NCI-H460 (cell line): ENCODE measurements around the gene UBL4A. TPM values are rescaled to one million over a fixed set of nuclear protein-coding genes. Genes with fewer than 3 reads are reported as not detected.

Source experiments
- DNase-seq: peaks from one replicate; pipeline ENCODE4 v3.0.0-alpha.2; 2016; ENCODE audit warnings: low read depth; ENCODE audit errors: extremely low read depth
- total RNA-seq: library from RNA; depleted of rRNA; stranded (reverse); fragments of >200 nt; shearing (Covaris generic); gene quantifications from 2 replicates; pipeline ENCODE4 v1.2.3, GENCODE V29; 2014

Gene UBL4A
- total RNA-seq, 1 experiment from 2014 or later = 93.2 TPM

DNA sequence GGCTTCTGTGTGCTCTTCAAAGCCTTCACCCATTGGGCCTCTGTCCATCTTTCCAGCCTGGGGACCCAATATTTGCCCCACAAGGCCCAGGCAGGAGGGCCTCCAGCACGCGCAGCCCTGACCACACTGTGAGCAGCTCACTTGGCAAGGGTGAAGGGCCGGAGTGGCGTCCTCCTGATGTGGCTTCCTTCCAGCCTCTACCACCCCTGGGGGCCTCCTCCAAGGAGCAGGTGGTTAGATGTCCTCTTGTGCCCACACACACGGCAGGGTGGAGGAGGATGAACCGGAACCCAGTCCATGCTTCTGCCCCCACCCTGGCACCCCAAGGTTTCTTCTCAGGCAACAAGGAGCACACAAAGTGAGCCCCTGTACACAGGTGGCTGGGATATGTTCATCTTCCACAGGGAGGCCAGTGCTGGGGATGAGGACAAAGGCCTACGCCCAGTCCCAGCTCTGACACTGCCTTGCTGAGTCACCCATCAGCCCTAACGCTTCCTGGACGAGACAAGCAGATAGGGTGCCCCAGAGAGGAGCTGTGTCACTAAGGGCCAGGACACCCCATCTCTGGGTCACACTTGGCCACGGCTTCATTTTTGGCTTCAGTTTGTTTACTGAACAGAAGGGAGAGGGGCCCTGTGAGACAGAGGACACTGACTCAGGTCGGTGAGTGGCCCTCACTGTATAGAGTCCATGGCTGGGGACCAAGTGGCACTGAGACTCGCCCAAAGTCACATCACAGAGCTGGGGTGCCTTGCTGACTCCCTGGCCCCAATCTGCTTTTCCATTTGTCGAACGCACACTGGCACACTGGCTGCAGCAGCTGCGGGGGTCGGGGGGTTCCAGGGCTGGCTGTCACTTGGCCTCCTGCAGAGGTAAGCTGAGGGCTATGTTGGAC is 1.9 kb downstream of the UBL4A start:
- peak; percentile 67 for DNase-seq

DNA sequence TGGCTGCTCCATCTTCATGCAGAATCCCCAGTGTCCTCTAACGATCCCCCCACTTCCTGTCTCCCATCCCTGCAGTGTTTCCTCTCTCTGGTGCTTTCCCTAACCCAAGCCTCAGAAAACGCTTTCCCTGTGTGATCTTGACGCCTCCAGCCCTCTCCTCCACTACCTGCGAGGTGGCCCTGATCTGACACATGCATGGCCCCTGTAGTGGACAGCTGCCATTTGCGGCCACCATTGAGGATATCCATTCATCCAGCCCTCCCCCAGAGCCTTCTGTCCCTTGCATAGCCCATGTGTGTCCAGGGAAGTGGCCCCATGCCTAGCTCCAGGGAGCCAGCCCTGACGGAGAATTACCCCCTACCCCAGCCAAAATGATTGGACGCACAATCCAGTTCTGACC is 3.1 kb downstream of the UBL4A start:
- DNase-seq = no peak

DNA sequence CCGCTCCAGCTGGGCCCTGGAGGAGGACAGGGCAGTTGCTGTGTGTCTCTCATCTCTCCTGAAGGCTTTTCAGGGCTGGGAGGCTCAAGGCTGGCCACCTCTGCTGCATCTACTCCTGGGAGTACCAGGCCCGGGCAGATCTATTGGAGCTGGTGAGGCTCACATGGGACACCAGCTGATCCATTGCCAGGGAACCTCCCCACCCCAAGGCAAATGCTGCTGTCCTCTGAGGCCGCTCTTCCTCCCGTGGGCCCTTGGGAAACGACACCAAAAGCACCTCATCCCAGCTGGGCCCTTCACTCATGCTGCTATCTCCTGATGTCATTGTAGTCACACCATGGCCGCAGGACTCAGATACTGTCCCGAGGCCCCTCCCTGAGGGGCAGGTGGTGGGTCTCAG is 3.6 kb downstream of the UBL4A start:
- no peak for DNase-seq

DNA sequence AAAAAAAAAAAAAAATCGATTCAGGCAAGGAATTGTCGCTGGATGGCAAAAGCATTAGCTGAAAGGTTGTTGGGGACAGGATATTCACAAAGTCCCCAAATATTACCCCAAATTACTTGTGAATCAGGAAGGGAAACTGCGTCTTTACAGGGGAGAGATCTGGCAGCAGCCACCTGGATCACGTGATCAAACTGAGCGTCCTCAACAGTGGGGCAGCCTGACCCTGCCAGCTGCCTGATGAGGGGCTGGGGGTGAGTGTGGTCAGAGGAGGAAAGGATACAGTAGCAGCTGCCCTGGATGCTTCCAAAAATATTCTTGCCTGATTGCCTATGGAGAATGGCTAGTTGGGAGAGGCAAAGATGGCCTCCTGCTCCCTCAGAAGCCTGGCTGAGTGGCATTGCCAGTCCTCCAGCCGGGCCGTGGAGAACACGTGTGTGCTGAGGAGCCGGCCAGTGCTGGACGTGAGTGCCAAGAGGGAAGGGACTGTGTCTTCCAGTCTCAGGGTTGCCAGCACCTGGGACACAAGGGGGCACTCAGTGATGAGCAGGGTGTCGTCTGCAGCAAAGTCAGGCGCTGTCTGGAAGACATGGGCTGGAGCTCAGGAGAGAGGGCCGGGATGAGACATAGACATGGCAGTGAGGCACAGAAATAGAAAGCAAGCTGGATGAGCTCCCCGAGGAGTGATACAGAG is 4.4 kb downstream of the UBL4A start:
- DNase-seq = no peak

DNA sequence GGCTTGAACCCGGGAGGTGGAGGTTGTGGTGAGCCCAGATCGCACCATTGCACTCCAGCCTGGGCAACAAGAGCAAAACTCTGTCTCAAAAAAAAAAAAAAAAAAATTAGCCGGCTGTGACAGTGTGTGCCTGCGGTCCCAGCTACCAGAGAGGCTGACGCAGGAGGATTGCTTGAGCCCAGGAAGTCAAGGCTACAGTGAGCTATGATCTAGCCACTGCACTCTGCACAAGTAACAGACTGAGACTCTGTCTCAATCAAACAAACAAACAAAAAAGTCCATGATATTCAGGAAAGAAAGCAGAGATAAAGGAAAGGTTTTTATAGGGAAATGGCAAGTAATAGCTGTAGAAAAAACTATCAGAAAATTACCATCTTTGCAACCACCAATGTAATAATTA is 5.2 kb downstream of the UBL4A start:
- no peak for DNase-seq

DNA sequence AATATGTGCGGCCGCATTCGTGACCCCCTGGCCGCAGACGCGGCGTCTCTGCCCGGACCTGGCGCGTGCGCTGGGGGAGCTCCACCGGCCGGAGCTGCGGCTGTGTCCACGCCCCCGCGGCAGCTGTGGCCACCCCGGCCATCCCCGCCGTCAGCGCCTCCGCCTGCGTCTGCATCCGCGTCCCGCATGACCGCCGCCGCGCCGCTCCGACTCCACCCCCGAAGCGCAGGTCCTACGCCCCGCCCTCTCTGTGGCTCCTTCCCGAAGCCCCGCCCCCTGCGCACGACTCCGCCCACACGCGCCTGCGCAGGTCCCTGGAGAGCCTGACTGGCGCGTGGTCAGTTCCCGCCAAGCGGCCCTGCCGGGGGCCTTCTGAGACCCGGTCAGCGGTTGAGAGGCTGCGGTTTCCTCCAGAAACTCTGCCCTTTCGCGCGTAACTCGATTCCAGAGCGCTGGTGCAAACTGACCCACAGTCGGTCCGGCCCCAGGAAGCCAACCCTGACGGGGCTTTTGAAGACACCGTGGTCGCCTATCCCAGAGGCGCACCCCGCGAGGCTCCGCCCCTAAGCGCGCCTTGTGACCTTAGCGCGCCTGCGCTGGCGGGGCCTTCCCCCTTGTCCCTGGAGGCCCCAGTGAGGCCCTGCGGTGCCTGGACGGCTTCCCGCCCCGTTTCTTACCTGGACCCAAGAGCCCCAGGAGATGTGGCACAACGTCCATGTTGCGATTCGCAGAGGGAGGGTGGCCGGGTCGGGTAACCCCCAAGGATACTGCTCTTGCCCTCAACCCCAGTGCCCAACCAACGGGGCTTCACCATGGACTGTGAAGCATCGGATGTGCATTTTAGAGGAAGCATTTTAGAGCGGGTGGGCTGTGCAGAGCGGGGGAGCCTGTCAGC is 7.4 kb downstream of the UBL4A start, which contains the start of gene LAGE3:
Gene LAGE3 (minus strand): TSS at position 554 of the 895 bp plus-strand sequence. CDS start 366 bp downstream, at position 188.
- peak; percentile 89 for DNase-seq

DNA sequence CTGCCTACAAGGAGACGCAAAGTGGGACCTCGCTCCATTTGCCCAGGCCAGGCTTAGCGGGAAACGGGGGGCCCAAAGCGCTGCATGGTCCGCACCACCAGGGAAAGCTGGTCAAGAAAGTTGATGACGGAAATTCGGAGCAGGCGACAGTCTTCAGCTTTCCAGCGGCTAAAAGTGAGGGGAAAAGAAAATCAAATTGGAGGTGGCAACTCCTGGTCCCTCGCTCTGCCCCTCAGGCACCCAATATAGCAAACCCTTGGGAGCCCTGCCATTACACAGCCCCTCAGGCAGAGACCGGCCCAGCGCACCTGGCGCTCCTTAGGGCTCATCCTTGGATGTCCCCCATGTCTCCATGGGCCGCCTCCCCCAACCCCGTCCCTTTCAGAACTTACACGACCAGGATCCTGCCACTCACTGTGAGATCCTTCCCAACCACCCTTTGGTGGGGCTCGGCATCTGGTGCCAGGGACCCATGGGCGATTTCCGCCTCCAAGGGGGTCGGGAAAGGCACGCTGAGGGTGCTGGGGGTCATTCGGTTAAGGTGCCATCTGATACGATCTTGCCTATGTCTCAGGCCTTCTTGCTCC is 8.4 kb downstream of the UBL4A start:
- no peak for DNase-seq

DNA sequence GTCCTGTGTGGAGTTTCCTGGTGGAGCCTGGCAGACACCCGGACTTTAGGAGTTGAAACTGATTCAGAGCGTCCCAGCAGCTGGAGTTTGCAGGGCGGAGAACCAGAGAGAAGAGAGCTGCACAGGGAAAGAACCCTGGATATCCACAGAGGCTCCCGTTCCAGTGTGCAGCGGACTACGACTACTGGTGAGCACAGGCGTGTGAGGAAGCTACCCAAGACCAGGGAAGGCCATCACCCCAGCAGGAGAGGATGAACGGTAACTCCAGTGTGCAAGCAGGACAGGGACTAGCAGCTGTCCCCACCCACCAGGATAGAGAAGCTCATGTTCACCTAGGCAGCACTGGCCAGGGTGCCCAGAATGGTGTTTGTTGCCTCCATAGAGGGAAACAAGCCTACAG is 9.6 kb downstream of the UBL4A start:
- DNase-seq = no peak

DNA sequence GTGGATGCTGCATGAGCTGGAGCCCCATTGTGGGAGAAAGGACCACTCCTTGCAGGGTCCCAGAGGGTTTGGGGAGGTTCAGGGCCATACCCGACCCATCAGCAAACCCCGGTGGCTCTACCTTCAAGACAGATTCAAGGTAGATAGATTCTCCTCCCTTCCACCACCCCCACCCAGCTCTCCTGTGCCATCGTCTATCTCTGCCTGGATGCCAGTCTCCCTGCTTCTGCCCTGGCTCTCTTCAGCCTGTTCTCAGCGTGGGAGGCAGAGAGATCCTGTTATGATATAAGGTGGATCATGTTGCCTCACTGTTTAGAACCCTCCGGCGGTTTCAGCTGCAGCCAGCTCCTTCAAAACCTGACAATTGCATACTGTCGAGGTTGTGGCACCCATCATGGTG is 12.7 kb downstream of the UBL4A start:
- no peak for DNase-seq

DNA sequence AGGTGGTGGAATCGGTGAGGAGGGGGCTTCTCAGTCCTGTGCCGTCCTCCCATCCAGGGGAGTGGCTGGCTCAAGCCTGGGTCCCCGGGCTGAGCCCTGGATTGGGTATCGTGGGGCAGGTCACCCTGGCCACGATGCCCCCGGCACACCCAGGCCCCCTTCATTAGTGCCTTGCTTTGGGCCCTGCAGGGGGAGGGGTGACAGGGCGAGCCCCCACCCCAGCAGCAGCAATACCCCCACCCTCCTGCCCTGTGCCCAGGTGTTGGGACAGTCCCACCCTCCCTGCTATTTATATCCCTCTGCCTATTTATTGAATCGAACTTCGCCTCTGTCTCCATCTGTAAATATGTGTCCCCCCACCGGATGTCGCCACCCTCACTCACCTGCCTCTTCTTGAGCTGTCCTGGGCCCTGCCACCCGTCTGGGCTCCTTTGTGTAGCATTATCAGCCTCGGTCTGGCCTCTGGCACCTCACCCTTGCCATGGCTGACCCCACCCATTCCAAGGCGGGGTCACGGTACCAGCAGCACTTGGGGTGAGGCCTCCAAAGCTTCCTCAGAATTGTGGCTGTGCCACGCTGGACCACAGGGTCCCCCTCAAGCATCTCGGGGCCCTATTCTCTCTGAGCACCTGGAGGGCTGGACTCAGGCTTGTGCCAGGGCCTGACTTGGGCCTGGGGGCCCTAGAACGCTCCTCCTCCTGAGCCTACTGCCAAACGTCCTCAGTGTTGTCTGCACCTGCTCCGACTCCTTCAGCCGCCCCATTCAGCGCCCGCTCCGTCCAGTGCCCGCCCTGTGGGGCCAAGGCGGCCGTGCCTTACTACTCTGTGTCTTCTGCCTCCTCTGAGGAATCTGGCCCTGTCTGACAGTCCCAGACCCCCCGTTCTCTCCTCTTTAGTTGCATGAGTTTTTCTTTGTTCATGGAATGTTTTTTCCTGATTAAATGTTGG is 13.5 kb downstream of the UBL4A start:
- DNase-seq = no peak

DNA sequence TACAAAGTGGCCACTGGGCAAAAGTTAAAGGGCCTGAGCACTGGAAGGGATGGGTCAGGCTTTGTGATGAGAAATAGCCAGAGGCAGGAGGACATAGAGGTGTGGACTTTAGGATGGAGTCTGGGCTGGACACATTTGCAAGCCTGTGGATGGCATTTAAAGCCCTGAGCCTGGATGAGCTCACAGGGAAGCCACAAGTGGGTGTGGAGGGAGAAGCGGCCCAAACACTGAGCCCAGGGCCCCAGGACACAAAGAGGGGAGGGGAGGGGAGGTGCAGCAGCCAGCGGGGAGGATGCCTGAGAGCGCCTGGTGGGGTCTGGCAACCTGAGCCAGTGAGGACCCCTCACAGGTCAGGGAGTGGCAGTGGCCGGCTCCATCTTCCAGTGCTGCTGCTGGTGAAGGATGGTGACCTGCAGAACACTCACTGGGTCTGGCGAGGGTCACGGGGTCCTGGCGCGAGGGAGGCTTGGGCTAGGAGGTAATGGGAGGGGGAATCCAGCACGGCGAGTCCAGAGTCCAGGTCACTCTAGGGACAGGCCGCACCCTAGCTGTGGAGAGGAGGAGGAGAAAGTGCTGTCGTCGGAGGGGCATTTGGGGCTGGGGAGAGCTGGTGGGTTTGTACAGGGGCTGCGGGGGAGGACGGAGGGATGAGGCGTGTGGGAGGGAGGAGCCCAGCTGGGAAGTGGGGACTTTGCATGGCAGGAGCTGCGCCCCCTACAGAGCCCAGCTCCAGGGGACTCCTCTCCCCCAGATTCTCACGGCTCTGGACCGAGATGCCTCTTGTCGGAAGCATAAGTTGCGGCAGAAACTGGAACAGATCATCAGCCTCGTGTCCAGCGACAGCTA is 14.4 kb downstream of the UBL4A start:
- DNase-seq = no peak

DNA sequence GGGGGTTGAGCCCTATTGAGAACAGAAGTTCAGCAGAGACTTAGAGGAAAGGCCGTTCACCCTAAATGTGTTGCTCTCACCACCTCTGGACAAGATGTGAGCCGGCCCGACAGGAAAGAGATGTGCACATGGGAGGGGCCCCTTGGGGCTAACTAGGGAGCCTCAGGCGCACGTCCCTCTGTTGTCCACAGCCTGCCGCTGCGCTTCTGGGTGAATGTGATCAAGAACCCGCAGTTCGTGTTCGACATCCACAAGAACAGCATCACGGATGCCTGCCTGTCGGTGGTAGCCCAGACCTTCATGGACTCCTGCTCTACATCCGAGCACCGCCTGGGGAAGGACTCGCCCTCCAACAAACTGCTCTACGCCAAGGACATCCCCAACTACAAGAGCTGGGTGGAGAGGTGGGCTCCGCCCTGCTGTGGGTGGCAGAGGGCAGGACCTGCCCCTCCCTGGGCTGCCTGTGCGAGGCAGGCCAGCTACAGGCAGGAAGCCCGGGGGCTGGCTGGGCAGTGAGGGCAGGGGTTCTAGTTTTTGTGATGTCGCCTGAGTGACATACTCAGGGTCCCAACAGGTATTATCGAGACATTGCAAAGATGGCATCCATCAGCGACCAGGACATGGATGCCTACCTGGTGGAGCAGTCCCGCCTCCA is 15.4 kb downstream of the UBL4A start:
- DNase-seq = no peak

DNA sequence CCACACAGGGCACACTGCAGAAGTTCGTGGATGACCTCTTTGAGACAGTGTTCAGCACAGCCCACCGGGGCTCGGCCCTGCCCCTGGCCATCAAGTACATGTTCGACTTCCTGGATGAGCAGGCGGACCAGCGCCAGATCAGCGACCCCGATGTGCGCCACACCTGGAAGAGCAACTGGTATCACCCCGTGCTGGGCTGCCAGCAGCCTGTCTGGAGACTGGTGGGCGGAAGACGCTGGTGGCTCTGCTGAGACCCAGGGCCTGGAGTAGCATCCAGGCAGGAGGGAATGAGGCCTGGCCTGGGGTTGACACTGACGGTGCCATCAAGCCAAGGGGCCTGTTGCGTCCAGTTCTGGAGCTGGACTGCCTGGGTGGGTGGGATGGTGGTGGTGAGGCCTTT is 16.0 kb downstream of the UBL4A start:
- no peak for DNase-seq

DNA sequence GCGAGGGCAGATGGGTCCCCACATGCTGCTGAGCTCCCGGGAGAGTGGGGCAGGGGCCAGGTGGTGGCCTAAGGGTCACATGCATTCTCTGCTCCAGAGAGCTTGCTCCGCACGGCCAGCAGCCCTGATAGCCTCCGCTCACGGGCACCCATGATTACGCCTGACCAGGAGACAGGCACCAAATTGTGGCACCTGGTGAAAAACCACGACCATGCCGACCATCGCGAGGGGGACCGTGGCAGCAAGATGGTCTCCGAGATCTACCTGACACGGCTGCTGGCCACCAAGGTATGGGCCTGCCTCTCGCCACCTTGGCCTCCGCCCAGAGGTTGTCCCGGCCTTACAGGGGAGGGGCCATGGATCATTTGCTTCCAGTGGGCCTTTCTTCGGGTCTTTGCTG is 16.5 kb downstream of the UBL4A start:
- DNase-seq = no peak

DNA sequence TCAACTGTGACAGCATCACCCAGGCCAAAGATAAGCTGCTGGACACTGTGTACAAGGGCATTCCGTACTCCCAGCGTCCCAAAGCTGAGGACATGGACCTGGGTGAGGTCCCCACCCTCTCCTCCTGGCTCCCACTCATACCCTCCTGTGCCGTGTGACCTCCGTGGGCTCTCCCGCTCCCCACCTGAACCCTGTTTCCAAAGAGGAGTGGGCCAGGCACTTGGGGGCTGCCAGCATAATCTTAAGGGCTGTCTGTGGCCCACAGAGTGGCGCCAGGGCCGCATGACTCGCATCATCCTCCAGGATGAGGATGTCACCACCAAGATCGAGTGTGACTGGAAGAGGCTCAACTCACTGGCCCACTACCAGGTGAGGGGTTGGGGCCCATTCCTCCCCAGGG is 17.3 kb downstream of the UBL4A start:
- no peak for DNase-seq

DNA sequence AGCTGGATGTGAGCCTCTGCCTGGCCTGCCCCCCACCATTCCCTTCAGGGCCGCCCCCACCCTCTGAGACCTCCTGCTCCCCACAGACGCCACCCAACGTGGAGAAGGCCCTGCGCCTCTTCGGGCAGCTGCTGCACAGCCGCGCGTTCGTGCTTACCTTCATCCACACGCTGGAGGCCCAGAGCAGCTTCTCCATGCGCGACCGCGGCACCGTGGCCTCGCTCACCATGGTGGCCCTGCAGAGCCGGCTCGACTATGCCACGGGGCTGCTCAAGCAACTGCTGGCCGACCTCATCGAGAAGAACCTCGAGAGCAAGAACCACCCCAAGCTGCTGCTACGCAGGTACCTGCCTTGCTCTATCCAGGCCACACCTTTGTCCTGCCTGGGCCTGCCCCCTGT is 18.2 kb downstream of the UBL4A start:
- no peak for DNase-seq

DNA sequence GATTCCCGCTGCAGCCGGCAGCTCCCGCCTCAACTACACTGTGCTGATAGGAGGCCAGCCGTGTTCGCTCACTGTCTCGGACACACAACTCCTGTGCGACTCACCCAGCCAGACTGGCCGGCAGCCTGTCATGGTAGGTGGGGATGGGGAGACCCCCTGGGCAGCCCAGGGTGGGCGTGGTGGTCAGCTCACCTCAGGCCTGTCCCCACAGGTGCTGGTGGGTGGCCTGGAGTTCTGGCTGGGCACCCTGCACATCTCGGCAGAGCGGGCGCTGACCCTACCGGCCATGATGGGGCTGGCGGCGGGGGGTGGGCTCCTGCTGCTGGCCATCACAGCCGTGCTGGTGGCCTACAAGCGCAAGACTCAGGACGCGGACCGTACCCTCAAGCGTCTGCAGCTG is 18.9 kb downstream of the UBL4A start:
- DNase-seq = no peak

DNA sequence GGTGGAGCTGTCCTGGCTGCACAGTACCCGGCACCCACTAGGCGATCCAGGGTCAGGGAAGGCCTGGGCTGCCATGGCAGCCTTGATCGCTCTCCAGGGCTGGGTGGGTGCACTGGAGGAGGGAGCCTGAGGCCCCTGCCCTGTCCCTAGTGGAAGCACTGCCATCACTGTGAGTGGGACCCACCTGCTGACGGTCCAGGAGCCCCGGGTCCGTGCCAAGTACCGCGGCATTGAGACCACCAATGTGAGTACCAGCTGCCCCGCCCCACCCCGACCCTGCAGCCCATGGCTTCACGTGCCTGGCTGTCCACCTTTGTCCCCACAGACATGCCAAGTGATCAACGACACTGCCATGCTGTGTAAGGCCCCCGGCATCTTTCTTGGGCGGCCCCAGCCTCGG is 19.5 kb downstream of the UBL4A start:
- no peak for DNase-seq
